ENCODE data around the gene IKZF3.

The IKZF3 gene

GRCh38 chr17:39867880-39868553, 3.9 kb upstream of the IKZF3 start, which contains the start of gene ZPBP2:
Gene ZPBP2, plus strand, starts transcription at chr17:39868202. Its CDS starts 153 bp downstream, at chr17:39868355.
- H3K9me3 ChIP-seq (ENCODE audit: control insufficient read depth, insufficient read depth, low read depth, low read length) = no peaks in the 10 kb centered on the region
- peaks cover 7% of the 10 kb centered on the region; the same call in 1 of the 2 replicates for H3K4me1 ChIP-seq (ENCODE audit: control insufficient read depth, insufficient read depth, low read length)
- no peaks in the 10 kb centered on the region for H3K36me3 ChIP-seq (ENCODE audit: control insufficient read depth in 2 of 2, insufficient read depth in 1 of 2, low read length in 2 of 2)
- CTCF ChIA-PET = interaction anchor here (0.6 kb wide), 1 partner anchor 154 kb away, joined by 3 read pairs; no protein-coding TSS in a partner anchor
- no peak within 1 kb of the TSS for H3K4me3 ChIP-seq (ENCODE audit: low read depth, low read length)
- POLR2A ChIA-PET = no interaction called here
- no peak for TF ChIP-seq ZNF221 (tag by site-specific recombination; IDR thresholded peaks at IDR 0.05; ENCODE audit: borderline replicate concordance)
- TF ChIP-seq ZNF548 (tag by site-specific recombination; IDR thresholded peaks at IDR 0.05) = no peak
- TF ChIP-seq ZBTB10 (tag by site-specific recombination; IDR thresholded peaks at IDR 0.05) = no peak
- H3K27ac ChIP-seq (ENCODE audit: extremely low read depth, low read depth, low read length) = no peak within 1 kb of the TSS

- Histone ChIP-seq H3K9me3 (ENCODE audit: control insufficient read depth, insufficient read depth, low read depth, low read length) (no peaks in the 10 kb centered on the region), H3K4me1 (ENCODE audit: control insufficient read depth, insufficient read depth, low read length) (peaks cover 7% of the 10 kb centered on the region; the same call in 1 of the 2 replicates), H3K4me3 (ENCODE audit: low read depth, low read length) (no peak overlapping the region), H3K36me3 (ENCODE audit: control insufficient read depth in 2 of 2, insufficient read depth in 1 of 2, low read length in 2 of 2) (no peaks in the 10 kb centered on the region), H3K27ac (ENCODE audit: extremely low read depth, low read depth, low read length) (no peak overlapping the region)
- CTCF ChIA-PET = interaction anchor here (0.6 kb wide), 1 partner anchor 244 kb away, joined by 3 read pairs; no protein-coding TSS in a partner anchor
- POLR2A ChIA-PET = no interaction called here
- no peak for TF ChIP-seq ZNF830 (tag by site-specific recombination; IDR thresholded peaks at IDR 0.05; ENCODE audit: low read depth)
These were observed 3.2 kb upstream of the IKZF3 start for GRCh38 chr17:39867084-39867879.

- ChIA-PET POLR2A (no interaction called here), CTCF (interaction anchor here (0.6 to 0.7 kb wide), 3 partner anchors 17 to 234 kb away, joined by 3 to 5 read pairs (median 4); no protein-coding TSS in a partner anchor)
- no peak overlapping the region for H3K27ac ChIP-seq (ENCODE audit: extremely low read depth, low read depth, low read length)
These were observed 2.1 kb upstream of the IKZF3 start for GRCh38 chr17:39866013-39866730.

GRCh38 chr17:39863244-39863917, 731 bp downstream of the IKZF3 start:
- ChIA-PET POLR2A (no interaction called here), CTCF (interaction anchor here (1.0 kb wide), 1 partner anchor 84 kb away, joined by 4 read pairs; no protein-coding TSS in a partner anchor)
- Histone ChIP-seq H3K4me1 (ENCODE audit: control insufficient read depth, insufficient read depth, low read length) (peaks cover 7% of the 10 kb centered on the region; the same call in 1 of the 2 replicates), H3K27ac (ENCODE audit: extremely low read depth, low read depth, low read length) (no peak overlapping the region), H3K9me3 (ENCODE audit: control insufficient read depth, insufficient read depth, low read depth, low read length) (no peaks in the 10 kb centered on the region), H3K4me3 (ENCODE audit: low read depth, low read length) (no peak overlapping the region), H3K36me3 (ENCODE audit: control insufficient read depth in 2 of 2, insufficient read depth in 1 of 2, low read length in 2 of 2) (no peaks in the 10 kb centered on the region)
- TF ChIP-seq HIC1 (tag by site-specific recombination; IDR thresholded peaks at IDR 0.05) (no peak), SCRT2 (tag by site-specific recombination; IDR thresholded peaks at IDR 0.05) (peak; percentile 81), ZNF114 (tag by site-specific recombination; IDR thresholded peaks at IDR 0.05) (no peak), ZNF19 (tag by site-specific recombination; IDR thresholded peaks at IDR 0.05; ENCODE audit: low read depth) (no peak)

More at GRCh38 chr17:39866013-39866730, 2.1 kb upstream of the IKZF3 start:
- Histone ChIP-seq H3K4me3 (ENCODE audit: low read depth, low read length) (no peak overlapping the region), H3K4me1 (ENCODE audit: control insufficient read depth, insufficient read depth, low read length) (peaks cover 7% of the 10 kb centered on the region; the same call in 1 of the 2 replicates), H3K36me3 (ENCODE audit: control insufficient read depth in 2 of 2, insufficient read depth in 1 of 2, low read length in 2 of 2) (no peaks in the 10 kb centered on the region), H3K9me3 (ENCODE audit: control insufficient read depth, insufficient read depth, low read depth, low read length) (no peaks in the 10 kb centered on the region)
- TF ChIP-seq ZNF416 (tag by site-specific recombination; IDR thresholded peaks at IDR 0.05) = no peak
- no peak for TF ChIP-seq MZF1 (tag by site-specific recombination; IDR thresholded peaks at IDR 0.05; ENCODE audit: borderline replicate concordance)
- no peak for TF ChIP-seq ZNF677 (tag by site-specific recombination; IDR thresholded peaks at IDR 0.05)
